ENCODE data around the gene SUCNR1.
"Not testable (repeated sequence)": the region's sequence is repeated elsewhere in the genome, so short reads cannot be mapped to it uniquely, and the experiment has no call there.

Gene SUCNR1

DNA sequence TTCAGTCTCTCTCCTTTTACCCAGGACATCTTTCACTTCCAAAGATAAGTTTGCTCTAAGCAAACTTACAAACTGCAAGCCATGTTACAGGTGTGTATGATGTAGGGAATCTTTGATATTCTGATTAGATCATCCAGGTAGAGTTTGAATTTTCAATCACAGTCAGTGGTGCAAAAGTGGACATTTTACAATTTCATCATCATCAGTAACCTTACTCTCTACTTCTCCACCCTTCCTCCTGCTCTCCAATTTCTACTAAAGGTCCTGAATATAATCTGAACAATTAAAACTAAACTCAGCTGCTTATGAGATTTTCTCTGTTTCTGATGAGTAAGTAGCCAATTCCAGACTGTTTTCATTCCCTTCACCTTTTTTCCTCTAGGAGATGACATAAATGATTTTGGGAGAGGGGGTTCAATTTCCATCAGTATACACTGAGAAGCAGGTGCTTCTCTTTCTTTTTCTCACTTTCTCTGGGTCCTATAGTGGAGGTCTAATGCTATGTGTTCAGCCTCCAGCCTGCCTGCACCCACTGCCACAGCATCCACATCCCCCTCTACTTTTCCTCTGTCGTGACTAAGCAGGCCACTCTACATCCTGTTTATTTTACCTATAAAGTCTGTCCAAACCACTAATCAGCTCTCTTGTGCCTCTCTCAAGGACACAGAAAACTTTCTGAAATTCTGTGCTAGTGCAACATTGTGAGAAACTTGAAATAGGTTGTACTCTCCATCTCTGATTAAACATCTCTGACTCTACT, 27.6 kb downstream of the SUCNR1 start:
- DNase-seq (ENCODE audit: low read depth) = no peak

DNA sequence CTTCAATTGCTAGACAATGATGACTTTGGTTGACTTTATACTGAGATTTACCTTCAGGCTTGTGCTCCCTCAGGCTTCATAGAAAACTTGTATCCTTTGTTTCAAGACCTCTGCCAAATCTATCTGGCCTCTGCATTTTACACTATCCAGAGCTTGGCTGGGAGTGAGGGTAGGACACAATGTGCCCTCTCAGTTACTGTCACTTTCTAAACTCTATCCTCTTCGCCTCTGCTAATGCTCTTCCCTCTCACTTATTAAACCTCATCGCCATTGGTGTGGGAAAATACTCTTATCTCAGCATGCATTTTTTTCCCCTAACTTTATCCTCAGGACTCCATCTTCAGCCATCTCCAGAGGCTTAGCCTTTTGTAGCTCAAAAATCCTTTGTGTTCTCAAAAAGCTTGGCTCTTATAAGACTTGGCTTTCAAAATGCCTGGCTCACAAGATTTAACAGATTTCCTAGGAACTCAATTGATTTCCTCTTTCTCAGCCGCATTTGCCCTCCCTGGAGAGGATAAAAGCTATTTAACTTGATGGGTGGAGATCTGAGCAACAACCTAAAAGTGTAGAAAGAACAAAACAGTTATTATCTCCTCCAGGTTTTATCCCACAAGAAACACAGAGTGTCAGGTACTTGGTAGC, 28.3 kb downstream of the SUCNR1 start:
- DNase-seq (ENCODE audit: low read depth) = no peak

DNA sequence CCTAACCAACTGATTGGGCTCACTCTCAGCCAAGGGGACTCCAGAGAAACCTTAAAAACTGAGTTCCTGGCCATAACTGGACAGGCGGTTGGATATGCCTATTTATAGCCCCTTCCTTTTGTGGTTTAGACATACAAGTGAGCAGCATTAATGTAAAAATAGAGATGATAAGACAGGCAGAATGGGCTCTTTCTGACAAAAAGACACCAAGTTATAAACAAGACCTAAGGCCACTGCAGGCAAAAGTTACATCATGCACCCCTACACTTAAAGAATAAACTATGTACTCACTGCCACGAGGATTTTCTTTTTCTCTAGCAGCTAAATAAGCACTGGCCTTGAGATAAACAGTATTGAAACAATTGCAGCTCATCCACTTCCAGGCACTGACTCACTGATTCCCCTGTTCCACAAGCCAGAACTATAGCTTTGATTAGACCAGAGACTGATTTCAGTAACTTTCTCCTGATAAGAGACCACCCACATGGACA, 30.1 kb downstream of the SUCNR1 start:
- DNase-seq (ENCODE audit: low read depth) = no peak

DNA sequence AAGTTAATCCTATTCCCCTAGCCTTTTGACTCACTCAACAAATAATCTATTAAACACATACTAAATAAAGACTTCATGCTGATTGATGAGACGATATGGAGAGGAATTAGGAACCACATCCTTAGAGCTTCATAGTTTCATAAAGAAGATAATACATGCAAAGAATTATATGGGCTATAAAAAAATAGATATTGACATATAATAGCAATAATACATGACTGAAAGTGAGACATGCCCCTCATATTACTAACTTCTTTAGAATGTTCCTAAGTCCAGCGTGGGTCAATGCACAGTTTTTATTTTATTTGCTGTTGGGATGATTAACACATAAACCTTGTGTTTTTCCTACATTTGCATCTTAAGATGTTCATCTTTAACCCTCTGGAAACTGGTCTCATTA, 32.2 kb downstream of the SUCNR1 start:
- no peak for DNase-seq (ENCODE audit: low read depth)

DNA sequence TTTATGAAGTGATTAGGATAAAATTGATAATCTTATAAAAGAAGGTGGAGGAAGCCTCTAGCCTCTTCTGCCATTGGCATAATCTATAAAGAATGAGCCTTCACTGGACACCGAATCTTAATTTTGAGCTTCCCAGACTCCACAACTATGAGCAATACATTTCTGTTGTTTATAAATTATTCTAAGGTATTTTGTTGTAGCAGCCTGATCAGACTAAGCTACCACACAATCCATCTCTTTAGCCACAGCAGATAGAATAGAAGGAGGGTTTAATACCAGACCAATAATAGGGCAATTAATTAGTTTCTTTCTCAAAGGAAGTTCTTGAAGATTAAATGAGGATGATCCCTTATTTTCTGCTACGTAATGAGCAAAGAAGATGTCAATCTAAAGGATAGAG, 33.3 kb downstream of the SUCNR1 start:
- DNase-seq (ENCODE audit: low read depth) = no peak

DNA sequence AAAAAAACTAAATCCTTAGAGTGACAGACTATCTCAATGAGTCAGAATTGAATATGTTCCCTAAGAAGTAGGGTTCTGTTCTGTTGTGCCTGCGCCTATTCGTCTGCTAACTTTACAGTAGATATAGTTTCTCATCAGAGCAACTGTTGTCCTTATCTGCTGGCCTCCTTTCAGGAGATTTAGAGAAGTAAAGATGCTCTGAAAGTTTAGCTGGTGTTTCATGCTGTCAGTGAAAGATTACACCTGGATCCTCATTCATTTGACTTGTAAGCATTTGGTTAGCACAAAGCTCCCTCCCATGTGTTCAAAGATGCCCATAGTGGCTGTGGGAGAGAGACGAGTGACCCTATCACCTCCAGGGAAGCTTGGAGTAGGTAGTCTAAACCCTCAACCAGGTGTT, 35.0 kb downstream of the SUCNR1 start:
- DNase-seq (ENCODE audit: low read depth) = no peak

DNA sequence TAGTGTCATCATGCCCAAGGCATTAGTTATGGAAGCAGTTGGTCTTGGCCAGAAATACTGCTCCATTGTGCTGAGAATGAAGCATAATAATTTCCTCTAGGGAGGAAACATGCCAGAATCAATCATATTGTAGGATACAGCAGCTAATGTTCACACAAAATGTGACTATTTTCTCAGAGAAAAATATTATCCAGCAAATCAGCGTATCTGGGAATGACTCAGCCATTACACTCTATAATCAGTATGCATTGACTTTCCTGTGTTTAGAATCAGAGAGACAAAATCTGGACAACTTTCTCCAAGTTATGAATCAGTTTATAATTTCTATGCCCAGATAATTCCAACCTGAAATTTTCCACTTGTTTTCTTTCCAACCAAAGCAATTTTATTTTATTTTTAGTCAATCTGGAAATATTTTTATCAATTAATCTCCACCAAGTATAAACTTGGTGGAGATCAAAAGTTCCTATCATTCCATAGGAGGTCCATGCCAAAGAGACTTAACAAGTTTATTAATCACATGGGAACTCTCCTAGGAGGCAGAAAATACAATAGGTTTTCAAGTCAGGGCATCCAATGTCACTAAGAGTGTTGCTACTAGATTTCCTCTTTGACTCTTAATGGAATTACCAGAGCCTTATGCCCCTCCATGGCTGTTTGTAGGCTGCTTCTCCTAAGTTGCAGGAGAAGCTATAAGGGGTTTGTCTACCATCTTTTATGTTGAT, 36.4 kb downstream of the SUCNR1 start:
- no peak for DNase-seq (ENCODE audit: low read depth)

DNA sequence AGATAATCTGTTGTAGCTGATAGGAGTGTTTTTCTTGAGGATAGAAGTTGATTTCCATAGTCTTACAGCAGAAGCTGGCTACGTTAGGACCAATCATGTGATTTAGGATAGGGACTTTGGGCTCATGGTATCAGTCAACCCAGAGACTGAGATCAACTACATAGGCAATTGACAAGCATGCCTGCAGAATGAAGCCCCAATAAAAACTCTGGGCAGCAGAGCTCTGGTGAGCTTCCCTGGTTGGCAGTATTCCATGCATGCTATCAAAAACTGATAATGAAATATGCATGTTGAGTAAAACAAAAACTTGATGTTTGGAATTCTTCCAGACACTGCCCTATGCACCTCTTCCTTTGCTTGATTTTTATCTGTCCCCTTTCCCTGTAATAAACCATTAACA, 38.0 kb downstream of the SUCNR1 start:
- no peak for DNase-seq (ENCODE audit: low read depth)

DNA sequence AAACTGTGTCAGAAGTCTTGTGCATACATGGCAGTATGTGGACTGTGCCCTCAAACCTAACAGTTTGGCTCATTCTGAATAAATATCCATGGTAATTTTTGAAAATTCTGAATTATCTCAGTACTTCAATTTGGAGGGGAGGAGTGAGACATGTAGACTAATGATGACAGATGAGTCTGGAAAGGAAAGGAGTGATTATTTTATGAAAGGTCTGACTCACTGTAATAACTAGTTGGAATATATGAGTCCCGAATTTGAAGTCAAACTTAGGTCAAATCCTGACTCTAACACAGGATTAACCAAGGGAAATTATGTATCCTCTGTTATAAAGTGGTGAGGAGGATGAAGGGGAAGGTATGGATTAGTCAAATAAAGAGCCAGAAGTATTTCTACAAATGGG, 38.6 kb downstream of the SUCNR1 start:
- no peak for DNase-seq (ENCODE audit: low read depth)

DNA sequence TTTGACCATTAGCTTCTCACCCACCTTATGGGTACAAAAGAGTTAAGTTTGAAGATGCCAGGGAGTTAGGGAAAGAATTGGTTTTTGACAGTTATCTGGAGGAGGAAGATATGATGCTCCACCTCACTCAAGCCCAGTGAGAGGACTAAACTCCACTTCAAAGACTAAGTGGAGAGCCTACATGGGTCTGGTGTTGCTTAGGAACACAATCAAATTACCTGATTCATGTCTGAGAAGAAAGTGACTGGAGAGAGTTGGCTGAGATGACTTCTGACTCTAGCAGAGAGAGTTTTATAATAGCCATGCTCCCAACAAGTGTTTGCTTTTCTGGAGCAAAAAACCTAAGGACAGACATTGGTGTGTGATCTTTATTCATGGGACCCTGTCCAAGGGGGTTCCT, 43.3 kb downstream of the SUCNR1 start:
- no peak for DNase-seq (ENCODE audit: low read depth)

DNA sequence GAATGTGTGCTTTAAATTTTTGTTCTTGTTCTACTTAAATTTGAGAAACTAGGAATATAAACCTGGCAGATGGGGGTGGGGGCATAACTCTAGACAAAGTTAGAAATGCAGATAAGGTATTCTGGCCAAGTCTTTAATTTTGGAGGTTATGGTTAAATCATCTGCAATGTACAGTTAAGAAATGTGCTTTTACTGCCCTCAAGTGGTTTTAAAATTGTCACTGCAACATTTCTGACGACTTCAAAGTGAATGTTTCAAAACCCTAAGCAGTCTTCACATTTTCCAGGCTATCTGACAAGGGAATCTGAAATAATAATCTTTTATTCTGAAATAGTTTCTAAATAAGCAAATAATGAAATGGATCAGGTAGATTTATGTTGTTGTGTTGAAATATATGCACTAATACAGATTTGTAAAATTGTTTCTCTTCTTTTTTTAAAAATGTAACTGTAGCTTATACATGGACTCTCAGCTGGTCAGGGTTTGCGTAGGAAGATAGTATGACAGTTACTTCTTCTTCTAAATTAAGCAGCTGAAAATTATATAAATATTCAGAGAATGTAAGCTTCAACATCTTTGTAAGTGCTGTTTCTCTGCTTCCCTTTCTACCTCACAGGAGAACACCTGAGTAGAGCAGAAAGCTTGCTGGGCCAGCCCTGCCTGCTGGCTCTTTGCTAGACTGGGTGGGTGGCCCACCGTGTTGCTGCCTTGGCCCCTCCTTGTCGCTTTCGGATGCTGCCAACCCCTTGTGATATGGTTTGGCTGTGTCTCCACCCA, 45.0 kb downstream of the SUCNR1 start:
- no peak for DNase-seq (ENCODE audit: low read depth)

DNA sequence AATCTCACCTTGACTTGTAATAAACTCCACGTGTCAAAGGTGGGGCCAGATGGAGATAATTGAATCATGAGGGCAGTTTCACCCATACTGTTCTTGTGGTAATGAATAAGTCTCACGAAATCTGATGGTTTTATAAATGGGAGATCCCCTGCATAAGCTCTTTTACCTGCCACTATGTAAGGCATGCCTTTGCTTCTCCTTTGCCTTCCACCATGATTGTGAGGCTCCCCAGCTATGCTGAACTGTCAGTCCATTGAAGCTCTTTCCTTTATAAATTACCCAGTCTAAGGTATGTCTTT, 45.5 kb downstream of the SUCNR1 start:
- DNase-seq (ENCODE audit: low read depth) = no peak

DNA sequence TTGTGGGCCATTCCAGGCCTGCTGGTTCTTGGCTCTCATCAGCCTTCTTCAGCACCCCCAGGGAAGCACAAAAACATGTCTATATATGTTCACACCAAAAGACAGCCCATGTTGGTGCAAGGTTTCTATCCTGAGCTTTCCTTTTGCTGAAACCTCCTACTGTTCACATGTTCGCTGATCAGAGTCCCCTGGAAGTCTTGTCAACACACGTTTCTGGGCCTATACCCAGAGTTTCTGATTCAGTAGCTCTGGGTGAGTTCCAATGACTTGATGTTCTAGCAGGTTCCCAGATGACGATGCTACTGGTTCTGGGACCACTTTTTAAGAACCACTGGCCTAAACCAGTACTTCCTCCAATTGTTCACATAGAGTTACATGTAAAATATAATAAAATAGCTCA, 46.0 kb downstream of the SUCNR1 start:
- DNase-seq (ENCODE audit: low read depth) = no peak

DNA sequence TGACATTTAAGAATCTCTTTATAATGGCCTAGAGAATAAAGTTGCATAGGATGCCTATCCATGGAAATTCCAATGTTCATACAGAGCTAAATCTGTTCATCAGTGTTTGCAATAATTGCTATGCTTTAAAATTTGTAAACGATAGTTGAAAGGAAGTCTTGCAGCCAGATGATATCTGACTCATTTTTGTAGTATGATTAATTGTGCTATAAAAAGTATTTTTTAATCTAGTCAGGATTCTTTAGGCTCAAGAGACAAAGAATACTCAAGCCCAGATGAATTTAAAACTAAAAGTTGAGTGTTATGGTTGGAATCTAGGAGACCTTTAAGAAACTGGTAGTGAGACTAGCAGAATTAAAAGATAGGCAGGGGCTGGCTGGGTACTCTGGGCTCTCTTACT, 50.5 kb downstream of the SUCNR1 start:
- no peak for DNase-seq (ENCODE audit: low read depth)

DNA sequence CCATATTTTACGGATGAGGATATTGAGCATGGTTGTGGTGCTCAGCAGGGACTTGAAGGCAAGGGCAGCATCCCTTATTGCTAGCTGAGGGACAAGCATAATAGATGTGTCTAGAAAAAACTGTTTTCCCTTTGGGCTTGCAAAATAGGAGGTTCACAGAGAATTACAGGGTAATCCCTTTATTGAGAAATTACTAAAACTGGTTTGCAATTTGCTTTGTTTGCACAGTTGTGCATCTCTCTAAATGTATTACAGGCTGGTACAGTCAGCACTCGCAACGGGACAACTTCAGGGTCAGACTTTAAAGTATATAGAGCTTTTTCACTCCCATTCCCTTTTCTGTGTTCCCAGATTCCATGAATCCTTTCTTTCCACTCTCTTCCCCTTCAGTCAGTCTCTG, 51.3 kb downstream of the SUCNR1 start:
- DNase-seq (ENCODE audit: low read depth) = no peak

DNA sequence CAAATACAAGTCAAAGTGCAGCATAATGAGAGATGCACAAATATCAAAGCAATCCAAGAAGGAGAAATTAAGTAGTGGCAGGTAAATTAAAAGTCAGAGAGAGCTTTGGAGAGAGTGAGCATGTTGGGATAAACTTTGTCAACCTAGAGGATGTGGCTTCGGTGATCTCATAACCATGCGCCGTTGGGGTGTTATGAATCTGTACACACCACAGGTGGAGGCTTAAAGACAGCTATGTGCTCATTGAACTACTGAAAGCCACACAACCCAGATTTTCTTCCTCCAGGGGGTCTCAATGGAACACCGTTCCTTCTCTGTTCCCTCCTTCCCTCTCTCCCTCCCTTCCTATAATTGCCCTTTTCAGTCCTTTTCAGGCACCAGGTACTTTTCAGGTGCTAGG, 52.0 kb downstream of the SUCNR1 start:
- no peak for DNase-seq (ENCODE audit: low read depth)

DNA sequence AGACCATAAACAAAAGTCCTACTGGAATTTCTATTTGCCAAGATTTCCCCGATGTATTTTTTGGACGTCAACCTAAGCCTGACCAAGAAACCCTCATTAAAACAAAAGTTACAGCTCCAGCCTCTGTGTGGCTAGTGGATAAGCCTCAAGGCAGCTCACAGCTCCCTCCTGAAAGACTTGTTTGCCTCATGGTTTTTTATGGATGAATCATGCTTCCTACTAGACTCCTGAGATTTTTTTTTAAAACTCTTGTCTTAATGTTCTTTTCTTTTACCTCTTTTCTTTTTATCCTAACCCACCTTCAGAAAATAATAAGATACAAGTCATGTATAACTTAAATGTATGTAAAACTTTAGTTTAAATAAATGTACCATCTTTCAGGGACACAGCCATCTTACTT, 52.4 kb downstream of the SUCNR1 start:
- DNase-seq (ENCODE audit: low read depth) = peak; percentile 69

DNA sequence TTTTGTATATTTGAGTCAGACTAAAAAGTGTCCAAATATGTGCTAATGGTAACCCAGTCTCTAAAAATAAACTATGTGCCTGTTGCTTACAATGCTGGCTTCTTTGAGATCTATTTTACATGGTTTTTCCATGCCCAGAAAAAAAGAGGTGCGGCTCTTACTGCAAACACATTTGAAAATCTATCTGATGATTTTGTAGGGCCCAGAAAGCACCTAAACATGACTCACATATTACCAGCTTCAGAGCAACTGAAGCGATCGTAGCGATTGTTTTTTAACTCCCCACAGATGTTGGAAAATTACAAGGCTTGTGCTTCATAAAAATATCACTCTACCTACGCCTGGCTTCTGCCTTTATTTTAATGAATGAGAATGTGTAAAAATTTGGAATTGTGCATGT, 53.5 kb downstream of the SUCNR1 start:
- peak; percentile 63 for DNase-seq (ENCODE audit: low read depth)

DNA sequence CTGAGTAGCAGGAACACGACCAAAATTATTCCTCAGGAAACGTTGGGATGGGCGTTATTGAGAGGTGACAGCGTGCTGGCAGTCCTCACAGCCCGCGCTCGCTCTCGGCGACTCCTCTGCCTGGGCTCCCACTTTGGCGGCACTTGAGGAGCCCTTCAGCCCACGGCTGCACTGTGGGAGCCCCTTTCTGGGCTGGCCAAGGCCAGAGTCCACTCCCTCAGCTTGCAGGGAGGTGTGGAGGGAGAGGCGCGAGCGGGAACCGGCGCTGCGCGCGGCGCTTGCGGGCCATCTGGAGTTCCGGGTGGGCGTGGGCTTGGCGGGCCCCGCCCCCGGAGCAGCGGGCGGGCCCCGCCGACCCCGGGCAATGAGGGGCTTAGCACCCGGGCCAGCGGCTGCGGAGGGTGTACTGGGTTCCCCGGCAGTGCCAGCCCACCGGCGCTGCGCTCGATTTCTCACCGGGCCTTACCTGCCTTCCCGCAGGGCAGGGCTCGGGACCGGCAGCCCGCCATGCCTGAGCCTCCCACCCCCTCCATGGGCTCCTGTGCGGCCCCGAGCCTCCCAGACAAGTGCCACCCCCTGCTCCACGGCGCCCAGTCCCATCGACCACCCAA, 54.6 kb downstream of the SUCNR1 start:
- not testable (repeated sequence) for DNase-seq (ENCODE audit: low read depth)

DNA sequence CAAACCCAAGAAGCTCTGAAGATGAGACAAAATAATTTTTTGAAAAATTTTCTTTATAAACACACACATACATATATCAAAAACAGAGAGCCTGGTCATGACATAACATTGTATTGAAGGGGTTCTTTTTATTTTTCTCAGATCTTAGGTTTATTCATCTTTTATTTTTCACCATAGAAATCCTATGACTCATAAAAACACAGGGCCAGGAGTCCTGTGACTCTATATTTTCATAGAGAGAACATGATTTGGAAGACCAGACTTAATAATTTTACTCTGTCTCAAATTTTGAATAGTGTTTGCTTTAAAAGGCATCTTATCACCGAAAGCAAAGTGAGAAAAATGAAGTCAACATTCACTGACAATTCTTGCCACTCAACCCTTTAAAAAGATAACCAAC, 57.7 kb downstream of the SUCNR1 start:
- no peak for DNase-seq (ENCODE audit: low read depth)

DNA sequence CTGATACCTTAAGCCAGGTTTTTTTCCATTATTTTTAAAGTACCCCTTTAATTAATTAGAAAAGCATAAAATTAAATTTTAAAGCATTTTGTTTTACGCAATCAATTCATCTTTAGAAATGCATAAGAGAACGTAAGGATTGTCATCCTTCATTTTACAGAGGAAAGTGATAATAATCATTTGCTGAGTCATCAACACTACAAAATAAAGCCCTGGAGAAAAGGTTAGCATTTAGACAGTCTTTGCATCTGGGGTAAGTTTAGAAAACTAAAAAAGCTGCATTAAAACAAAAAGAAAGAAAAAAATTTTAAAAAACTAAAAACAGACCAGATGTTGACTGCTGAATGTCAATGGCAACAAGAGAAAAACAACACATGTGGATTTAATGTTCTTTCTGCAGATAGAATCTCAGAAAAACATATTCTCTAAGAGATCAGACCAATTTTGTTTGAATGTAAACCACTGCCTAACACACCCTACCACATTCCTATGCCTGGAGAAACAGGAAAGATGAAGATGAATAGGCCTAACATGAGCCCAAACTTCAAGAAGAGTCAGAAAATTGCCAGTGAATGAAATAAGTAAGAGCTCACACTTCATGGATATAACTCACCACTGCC, 59.9 kb downstream of the SUCNR1 start:
- DNase-seq (ENCODE audit: low read depth) = no peak

All from GM04504 (cell line).